SK-N-SH treated with all-trans-retinoic acid at 6 μM for 48 hours (cell line): ENCODE data around the gene GNAQ.

Experiments used
- ARNTL ChIP-seq: fragments of 450-650 bp; formaldehyde crosslinking; IDR thresholded peaks from 2 replicates; pipeline ENCODE4 v1.5.0; 2020; ENCODE audit warnings: low read depth, mild to moderate bottlenecking, moderate library complexity, borderline replicate concordance
- CSDC2 ChIP-seq: fragments of 250-450 bp; sonication (Bioruptor Pico); IDR thresholded peaks from 2 replicates; pipeline ENCODE4 v1.5.0; 2020; ENCODE audit warnings: mild to moderate bottlenecking, moderate library complexity
- ESRRG ChIP-seq: fragments of 250-450 bp; sonication (Bioruptor Pico); IDR thresholded peaks from 2 replicates; pipeline ENCODE4 v1.6.1; 2021; ENCODE audit warnings: mild to moderate bottlenecking
- GLIS3 ChIP-seq: fragments of 250-450 bp; sonication (Bioruptor Pico); IDR thresholded peaks from 2 replicates; pipeline ENCODE4 v1.5.0; 2020; ENCODE audit warnings: mild to moderate bottlenecking, moderate library complexity
- PPARA ChIP-seq: fragments of 250-450 bp; sonication (Bioruptor Pico); IDR thresholded peaks from 2 replicates; pipeline ENCODE4 v1.5.0; 2020; ENCODE audit warnings: mild to moderate bottlenecking, borderline replicate concordance
- RARB ChIP-seq: fragments of 250-450 bp; sonication (Bioruptor Pico); IDR thresholded peaks from 2 replicates; pipeline ENCODE4 v1.8.0; 2021; ENCODE audit warnings: mild to moderate bottlenecking, moderate library complexity
- SNAI2 ChIP-seq: fragments of 250-450 bp; sonication (Bioruptor Pico); IDR thresholded peaks from 2 replicates; pipeline ENCODE4 v1.5.0; 2020; ENCODE audit warnings: mild to moderate bottlenecking, moderate library complexity
- ZFP3 ChIP-seq: fragments of 250-450 bp; sonication (Bioruptor Pico); IDR thresholded peaks from 2 replicates; pipeline ENCODE4 v1.5.0; 2020; ENCODE audit warnings: mild to moderate bottlenecking, moderate library complexity
- ZNF70 ChIP-seq: fragments of 450-650 bp; formaldehyde crosslinking; IDR thresholded peaks from 2 replicates; pipeline ENCODE4 v1.5.0; 2020; ENCODE audit warnings: mild to moderate bottlenecking, moderate library complexity
- TF ChIP-seq, protein P1 (sequence below): fragments of 250-450 bp; sonication (Bioruptor Pico); IDR thresholded peaks from 2 replicates; pipeline ENCODE4 v1.5.0; 2020; ENCODE audit warnings: mild to moderate bottlenecking, moderate library complexity
- TF ChIP-seq, protein P2 (sequence below): fragments of 250-450 bp; sonication (Bioruptor Pico); IDR thresholded peaks from 2 replicates; pipeline ENCODE4 v1.8.0; 2021; ENCODE audit warnings: low read depth, mild to moderate bottlenecking, moderate library complexity, borderline replicate concordance

DNA sequence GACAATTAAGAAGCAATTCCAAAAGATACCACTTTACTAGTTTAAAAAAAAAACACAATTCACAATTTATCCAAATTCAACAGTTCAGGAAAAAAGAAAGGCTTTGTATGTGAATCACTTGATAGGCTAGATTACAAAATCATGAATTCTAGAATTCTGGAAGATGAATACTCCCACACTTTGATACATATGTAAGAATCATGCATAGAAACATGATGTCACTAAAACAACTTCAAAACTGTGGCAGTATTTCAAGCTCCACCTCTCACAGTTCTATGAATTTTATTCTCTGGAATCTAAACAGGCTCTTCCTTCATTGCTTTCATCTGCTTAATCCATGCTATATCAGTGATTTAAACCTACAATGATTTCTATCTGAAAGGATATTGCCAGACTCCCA is 51.0 kb downstream of the GNAQ start:
- TF ChIP-seq ZNF70 (CRISPR knock-in tag) (no peak), GLIS3 (no peak), ARNTL (CRISPR knock-in tag) (no peak), PPARA (CRISPR knock-in tag) (no peak), CSDC2 (CRISPR knock-in tag) (no peak), SNAI2 (no peak), RARB (CRISPR knock-in tag) (no peak), ZFP3 (CRISPR knock-in tag) (no peak), ESRRG (no peak)
- TF ChIP-seq, protein P1, sequence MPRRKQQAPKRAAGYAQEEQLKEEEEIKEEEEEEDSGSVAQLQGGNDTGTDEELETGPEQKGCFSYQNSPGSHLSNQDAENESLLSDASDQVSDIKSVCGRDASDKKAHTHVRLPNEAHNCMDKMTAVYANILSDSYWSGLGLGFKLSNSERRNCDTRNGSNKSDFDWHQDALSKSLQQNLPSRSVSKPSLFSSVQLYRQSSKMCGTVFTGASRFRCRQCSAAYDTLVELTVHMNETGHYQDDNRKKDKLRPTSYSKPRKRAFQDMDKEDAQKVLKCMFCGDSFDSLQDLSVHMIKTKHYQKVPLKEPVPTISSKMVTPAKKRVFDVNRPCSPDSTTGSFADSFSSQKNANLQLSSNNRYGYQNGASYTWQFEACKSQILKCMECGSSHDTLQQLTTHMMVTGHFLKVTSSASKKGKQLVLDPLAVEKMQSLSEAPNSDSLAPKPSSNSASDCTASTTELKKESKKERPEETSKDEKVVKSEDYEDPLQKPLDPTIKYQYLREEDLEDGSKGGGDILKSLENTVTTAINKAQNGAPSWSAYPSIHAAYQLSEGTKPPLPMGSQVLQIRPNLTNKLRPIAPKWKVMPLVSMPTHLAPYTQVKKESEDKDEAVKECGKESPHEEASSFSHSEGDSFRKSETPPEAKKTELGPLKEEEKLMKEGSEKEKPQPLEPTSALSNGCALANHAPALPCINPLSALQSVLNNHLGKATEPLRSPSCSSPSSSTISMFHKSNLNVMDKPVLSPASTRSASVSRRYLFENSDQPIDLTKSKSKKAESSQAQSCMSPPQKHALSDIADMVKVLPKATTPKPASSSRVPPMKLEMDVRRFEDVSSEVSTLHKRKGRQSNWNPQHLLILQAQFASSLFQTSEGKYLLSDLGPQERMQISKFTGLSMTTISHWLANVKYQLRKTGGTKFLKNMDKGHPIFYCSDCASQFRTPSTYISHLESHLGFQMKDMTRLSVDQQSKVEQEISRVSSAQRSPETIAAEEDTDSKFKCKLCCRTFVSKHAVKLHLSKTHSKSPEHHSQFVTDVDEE: no peak
- TF ChIP-seq, protein P2, sequence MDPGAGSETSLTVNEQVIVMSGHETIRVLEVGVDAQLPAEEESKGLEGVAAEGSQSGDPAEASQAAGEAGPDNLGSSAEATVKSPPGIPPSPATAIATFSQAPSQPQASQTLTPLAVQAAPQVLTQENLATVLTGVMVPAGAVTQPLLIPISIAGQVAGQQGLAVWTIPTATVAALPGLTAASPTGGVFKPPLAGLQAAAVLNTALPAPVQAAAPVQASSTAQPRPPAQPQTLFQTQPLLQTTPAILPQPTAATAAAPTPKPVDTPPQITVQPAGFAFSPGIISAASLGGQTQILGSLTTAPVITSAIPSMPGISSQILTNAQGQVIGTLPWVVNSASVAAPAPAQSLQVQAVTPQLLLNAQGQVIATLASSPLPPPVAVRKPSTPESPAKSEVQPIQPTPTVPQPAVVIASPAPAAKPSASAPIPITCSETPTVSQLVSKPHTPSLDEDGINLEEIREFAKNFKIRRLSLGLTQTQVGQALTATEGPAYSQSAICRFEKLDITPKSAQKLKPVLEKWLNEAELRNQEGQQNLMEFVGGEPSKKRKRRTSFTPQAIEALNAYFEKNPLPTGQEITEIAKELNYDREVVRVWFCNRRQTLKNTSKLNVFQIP (CRISPR knock-in tag): no peak
